GM18870 (cell line): ENCODE results near the gene UBE3B.

Source experiments
- ATAC-seq: cut with Tn5 transposase; IDR thresholded peaks from one replicate; pipeline ENCODE4 v1.9.1; 2021; ENCODE audit warnings: moderate library complexity; ENCODE audit not compliant: unreplicated experiment

UBE3B gene

DNA sequence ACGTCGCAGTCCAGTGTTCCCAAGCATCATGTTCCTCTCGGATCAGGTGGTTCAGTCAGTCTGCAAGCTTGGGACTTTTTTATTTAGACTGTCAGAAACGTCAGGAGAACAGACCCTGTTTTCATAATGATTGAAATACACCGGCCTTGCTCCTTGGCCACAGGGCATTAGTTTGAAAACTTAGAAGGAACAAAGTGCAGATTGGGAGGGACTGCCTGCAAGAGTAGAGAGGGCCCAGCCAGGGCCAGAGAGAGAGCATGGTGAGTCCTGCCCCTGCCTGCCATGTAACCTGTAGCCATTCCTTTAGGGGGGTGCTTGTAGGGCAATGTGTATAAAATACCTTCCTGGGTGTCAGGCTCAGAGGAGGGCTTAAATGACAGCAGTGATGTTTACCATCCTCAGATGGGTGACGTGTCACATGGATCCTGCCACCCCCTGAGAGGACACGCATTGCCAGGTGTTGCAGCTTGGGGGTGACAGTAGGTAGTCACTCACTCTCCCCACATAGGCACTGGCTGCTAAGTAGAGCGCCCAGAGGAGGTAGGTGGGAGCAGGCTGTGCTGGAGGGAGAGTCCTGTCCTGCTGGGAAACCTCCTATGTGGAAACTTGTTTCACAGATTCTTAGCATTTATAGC is 50.2 kb downstream of the UBE3B start:
- ATAC-seq = no peak

DNA sequence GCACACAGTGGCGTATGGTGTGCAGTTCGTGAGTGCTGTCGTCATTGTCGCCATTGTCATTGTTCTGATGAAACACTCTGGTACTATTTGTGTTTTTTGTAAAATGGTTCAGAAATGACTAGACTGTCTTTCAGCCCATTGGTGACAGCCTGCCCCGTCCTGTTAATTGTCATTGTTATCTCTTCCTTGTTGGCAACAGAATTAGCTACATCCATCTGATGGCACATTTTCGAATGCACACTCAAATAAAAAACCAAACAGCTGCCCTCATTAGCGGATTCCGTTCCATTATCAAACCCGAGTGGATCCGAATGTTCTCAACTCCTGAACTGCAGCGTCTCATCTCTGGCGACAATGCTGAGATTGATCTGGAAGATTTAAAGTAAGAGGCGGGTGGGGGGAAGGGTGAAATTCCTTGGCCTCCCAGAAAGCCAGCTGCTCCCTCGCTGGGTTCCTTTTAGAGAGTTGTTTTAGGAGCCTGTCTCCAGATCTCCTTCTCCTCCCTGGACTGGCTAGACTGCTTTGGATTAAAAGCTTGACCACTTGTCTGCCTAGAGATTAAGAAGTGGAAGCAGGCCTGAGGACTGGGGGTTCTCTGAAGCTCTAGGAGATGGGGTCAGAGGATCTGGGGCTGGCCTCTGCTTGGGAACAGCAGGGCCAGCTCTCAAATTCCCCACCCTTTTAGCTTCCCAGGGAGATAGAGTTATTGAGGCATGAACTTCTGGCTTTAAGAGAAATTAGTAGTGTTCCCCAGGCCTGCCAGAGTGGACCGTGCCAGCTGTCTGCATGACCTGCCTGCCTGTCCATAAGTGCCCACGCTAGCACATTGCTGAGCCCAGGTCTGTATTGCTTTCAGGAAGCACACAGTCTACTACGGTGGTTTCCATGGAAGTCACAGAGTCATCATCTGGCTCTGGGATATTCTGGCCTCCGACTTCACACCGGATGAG is 52.5 kb downstream of the UBE3B start:
- no peak for ATAC-seq

GRCh38 chr12:109531411-109531810 is 54.0 kb downstream of the UBE3B start:
- no peak for ATAC-seq

GRCh38 chr12:109532721-109533486 is 55.5 kb downstream of the UBE3B start:
- no peak for ATAC-seq

GRCh38 chr12:109533487-109533740 is 56.0 kb downstream of the UBE3B start:
- ATAC-seq = no peak

DNA sequence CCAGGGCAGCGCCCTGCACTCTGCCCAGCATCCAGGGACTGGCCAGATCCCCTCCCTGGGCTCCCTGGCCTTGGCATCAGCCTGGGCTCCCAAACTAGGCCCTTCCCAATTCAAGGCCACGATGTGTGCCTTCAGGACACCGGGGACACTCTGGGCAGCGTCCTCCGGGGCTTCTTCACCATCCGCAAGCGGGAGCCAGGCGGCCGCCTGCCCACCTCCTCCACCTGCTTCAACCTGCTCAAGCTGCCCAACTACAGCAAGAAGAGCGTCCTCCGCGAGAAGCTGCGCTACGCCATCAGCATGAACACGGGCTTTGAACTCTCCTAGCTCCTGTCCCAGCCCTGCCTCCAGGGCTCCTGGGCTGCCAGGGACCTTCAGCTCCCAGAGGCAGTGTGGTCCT is 57.0 kb downstream of the UBE3B start:
- ATAC-seq = no peak

- ATAC-seq = no peak
Observed at GRCh38 chr12:109535231-109535862, 57.9 kb downstream of the UBE3B start.

DNA sequence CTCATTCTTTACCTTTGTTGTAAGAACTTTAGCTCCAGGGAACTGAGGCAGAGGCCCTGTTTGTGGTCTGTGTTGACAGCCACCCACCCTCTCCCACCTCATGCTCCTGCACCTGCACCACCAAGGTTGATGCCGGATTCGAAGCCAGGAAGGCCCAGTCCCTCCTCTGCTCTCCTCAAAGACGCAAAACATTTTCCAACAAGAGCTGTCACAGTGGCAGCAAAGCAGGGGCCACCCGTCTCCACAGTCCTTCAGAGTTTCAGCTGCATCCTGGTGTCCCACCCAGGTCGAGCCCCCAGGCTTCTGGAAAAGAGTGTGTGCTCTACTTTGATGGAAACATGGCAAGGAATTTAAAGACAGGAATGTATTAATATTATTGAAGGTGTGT is 58.4 kb downstream of the UBE3B start:
- ATAC-seq = no peak

DNA sequence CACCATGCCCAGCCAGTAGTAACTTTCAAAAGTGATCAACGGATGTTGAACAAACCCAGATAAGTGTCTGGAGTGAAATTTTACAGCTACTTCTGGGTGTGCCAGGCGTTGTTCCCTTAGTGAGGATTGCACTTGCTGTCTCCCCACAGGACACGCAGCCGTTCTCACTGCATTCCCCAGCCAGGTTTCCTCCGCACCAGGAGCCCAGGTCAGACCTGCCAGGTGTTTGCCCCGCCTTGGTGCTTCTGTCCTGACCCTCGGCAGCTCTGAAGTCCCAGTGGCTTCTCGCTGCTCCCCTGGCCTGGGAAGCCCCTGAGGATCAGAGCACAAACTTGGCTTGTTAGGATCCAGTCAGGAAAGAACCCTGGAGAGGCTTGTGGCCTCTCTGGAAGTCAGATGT is 59.7 kb downstream of the UBE3B start:
- no peak for ATAC-seq

DNA sequence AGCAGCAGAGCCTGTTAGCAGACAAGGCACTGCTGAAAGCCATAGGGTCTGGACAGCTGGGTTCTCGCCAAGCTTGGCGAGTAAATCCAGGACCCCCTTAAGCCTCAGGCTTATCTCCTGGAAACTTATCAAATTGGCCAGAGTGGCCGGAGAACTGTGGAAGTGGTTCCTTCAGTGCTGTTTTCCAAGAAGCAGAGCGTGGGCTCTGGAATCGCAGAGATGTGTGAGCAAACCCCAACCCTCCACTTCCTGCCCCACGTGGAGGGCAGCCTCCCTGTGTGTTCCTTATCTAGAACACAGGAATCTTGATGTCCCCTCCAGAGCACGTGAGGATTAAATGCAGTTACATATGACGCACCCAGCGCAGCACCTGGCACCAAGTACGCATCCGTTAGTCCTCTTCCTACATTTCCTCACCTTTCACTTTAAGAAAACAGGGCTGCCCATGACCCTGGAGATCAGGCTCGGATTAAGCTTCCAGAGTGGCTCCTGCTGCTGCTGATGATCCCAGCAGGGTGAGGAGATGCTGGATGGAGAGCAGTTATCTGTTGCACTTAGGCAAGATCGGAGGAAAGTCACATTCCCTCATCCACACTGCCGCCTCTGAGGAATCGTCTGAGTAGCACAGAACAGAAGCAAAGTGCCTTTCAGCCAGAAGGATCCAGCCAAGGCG is 60.9 kb downstream of the UBE3B start:
- no peak for ATAC-seq

DNA sequence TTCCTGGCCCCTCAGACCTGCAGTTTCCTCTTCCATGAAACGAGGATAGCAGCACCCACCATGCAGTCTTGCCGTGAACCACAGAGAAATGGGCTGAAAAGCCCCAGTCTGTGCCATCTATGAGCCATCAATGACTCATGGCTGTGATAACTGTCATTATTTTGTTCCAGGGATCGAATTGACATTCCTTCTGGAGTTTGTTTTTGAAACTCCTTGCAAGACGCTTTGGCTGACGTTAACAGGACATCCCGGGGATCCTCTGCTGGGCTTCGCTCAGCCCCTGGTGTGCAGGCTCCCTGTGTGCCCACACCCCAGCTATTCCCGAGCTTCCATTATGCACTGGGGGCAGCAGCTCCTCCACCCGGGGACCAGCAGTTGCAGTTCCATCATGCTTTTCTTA is 62.1 kb downstream of the UBE3B start:
- no peak for ATAC-seq

DNA sequence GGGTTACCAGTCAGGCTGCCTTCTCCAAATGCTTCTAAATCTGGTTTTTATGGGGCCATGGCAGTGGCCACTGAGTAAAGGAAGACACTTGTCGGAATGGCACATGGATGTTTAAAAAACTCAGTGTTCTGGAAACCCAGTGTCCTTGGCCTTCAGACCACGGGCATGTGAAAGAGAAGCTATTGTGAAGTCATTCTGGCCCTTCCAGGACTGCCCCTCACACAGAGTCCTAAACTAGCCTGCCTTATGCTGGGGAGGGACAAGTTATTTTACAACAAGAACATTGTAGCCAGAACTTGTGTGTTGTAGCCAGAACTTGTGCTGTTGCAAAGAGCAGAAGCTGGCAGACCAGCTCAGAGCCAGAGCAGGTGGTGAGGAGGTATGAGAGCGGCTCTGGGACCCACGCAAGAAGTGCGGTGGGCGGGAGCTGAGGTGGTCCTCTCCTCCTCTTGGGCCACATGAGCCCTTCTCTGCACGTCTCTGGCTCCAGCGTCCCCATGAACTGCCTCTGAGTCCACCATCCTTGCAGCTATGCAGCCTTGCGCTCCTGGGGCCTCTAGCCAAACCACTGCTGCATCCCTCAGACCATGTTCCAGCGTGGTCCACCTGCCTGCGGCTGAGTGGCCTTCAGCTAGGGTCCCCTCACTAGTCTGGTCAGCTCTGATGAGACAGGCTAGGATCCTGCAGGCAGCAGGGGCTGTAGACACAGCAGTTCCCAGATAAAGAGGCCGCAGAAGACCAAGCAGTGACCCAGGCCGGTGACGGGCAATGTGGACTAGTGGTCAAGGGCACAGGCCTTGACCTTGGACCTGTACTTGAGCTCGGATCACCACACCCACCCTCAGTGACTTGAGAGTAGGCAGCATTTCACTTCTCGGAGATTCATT is 63.3 kb downstream of the UBE3B start:
- no peak for ATAC-seq

- no peak for ATAC-seq
Observed at GRCh38 chr12:109541413-109541726, 63.9 kb downstream of the UBE3B start.

DNA sequence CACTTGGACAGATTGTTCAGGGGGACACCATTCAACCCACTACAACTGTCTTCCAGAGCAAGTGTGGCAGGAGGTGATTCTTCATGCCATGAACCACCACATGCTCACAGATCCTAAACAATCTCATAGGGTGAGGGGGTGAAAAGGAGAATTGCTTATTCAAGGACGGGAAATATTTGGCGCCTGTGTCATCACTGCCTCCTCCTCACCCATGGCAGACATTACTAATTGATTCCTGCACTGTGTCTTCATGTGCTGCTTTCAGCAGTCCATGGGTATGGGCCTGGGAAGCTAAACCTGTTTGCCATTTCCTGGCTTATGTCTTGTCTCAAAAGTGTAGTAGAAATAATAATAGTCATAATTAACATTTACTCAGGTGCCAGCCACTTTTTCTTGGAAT is 64.6 kb downstream of the UBE3B start:
- no peak for ATAC-seq

DNA sequence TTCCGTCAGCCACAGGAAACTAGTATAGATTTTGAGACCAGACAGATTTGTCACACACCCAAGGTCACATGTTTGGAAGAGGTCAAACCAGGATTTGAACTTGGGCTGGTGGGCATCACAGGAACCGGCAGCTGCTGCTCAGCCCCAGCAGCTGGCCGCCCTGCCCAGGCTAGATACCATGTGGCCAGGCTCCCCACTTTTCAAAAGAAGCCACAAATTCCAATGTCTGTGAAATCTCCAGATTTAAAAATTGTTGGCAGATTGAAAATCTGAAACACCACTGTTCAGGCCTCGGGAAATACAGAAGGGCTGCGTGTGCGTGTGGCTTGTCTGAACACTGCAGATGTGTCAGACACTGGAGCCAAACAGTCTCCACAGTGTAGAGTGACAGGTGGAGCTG is 65.4 kb downstream of the UBE3B start:
- ATAC-seq = no peak

DNA sequence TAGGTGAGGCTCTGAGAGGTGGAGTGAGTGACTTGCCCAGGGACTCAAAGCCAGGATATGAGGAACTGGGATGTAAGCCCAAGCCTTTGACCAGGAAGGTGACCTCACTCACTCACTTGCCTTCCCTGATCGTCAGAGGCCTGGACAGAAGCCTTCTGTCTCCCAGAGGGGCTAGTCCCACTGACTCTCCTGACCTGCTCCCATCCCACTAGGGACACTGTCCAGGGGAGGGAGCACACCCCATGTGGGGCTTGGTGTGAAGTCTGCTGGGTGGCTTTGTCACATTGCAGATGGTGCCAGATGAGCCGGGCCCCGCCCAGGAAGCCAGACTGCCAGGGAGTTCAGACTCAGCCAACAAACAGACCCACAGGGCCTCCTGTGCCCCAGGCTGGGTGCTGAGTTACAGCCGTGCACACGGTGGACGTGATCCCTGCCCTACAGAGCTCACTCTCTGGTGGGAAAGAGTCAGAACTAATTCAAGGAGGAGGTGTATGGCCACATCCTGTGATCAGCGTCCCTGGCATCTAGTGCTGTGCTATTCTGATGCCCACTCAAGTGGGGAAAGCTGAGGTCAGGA is 67.6 kb downstream of the UBE3B start:
- no peak for ATAC-seq

DNA sequence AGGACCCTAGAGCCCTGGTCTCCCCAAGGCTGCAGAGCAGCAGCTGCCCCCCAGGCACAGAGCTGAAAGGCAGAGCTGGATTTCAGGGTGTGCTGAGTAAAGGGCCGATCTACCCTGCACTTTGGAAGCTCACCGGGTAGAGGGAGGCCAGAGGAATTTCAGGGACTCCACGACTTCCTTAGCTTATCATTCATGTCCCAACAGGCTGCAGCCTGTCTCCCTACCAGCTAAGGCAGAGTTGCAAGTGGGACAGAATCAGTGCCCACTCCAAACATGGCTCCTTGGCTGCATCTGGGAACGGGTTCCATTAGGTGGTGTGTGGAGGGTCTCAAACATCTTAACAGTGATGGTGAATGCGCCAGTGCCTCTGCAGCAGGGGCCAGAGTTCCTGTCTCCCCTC is 68.4 kb downstream of the UBE3B start:
- ATAC-seq = no peak

GRCh38 chr12:109547286-109547685 is 69.9 kb downstream of the UBE3B start:
- no peak for ATAC-seq

DNA sequence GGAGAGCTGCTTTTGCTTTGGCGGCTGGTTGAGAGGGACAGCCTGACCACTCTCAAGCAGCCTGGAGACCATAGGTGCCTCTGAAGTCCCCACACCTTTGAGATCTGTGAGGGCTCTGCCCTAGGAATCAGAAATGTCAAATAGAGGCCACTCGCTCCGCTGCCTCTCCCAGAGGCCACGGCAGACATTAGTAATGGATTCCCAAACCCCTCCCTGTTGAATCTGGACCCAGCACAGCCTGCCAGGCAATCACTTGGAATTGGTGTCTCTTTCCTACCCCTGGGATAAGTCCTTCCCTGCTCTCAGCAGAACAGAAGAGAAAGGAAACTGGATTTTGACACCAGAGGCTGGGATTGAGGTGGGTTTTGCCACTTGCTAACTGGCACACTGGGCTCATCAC is 70.8 kb downstream of the UBE3B start:
- ATAC-seq = no peak
